Panc1 (cell line): ENCODE measurements around the gene PLAU. TPM values are rescaled to one million over a fixed set of nuclear protein-coding genes. Genes with fewer than 3 reads are reported as not detected.

Experiments used
- ATAC-seq: fragments of 200-7000 bp; cut with Tn5 transposase; 2 replicates; pipeline ENCODE4 v1.9.1; 2020; ENCODE audit warnings: mild to moderate bottlenecking, moderate library complexity
- BruUV-seq: library from RNA; stranded (reverse); fragments of 400-500 nt; replicated peaks from 2 replicates; lab custom pipeline; 2021; lab: Mats Ljungman, UMichigan
- CTCF ChIA-PET: fragments of 300-600 bp; sonication (Branson Sonifier 250); formaldehyde crosslinking; loops from one replicate; lab custom pipeline; 2022; ENCODE audit warnings: antibody characterized with exemption; lab: Charles Lee
- POLR2A ChIA-PET: fragments of 300-600 bp; sonication (Branson Sonifier 250); formaldehyde crosslinking; loops from one replicate; lab custom pipeline; 2022; ENCODE audit warnings: antibody characterized with exemption; lab: Charles Lee
- DNase-seq: peaks from one replicate; pipeline ENCODE4 v3.0.0-alpha.2; 2010; ENCODE audit warnings: low read depth, low spot score
- H3K27ac ChIP-seq: 2 replicates; pipeline ENCODE4 v1.5.1; 2011; ENCODE audit warnings: mild to moderate bottlenecking, low read length, inconsistent platforms
- H3K27me3 ChIP-seq: fragments of 200-500 bp; sonication (Bioruptor generic); 2 replicates; pipeline ENCODE4 v1.6.0; 2014; ENCODE audit warnings: low read length, inconsistent platforms; ENCODE audit not compliant: control insufficient read depth, insufficient read depth
- H3K36me3 ChIP-seq: fragments of 200-500 bp; sonication (Bioruptor generic); 2 replicates; pipeline ENCODE4 v1.5.1; 2014; ENCODE audit warnings: inconsistent platforms, mild to moderate bottlenecking, low read length, moderate library complexity; ENCODE audit not compliant: control insufficient read depth, insufficient read depth
- H3K4me1 ChIP-seq: 2 replicates; pipeline ENCODE4 v1.5.1; 2011; ENCODE audit warnings: inconsistent platforms, mild to moderate bottlenecking, low read length, moderate library complexity; ENCODE audit not compliant: control insufficient read depth, insufficient read depth
- H3K4me3 ChIP-seq, 2 experiments: 2 replicates each; pipeline ENCODE4 v1.5.1; 2011 to 2012; ENCODE audit warnings: low read depth in 2 of 2, low read length in 2 of 2, mild to moderate bottlenecking in 2 of 2, inconsistent platforms in 1 of 2, moderate library complexity in 1 of 2
- H3K9me3 ChIP-seq: fragments of 200-500 bp; sonication (Bioruptor generic); 2 replicates; pipeline ENCODE4 v1.5.1; 2014; ENCODE audit warnings: low read depth, mild to moderate bottlenecking, inconsistent platforms, low read length, moderate library complexity; ENCODE audit not compliant: control insufficient read depth, insufficient read depth
- POLR2AphosphoS5 ChIP-seq: IDR thresholded peaks from 2 replicates; pipeline ENCODE4 v1.6.1; 2012; ENCODE audit warnings: mild to moderate bottlenecking, low read depth, low read length, moderate library complexity
- SIN3A ChIP-seq: IDR thresholded peaks from 2 replicates; pipeline ENCODE4 v1.6.1; 2012; ENCODE audit warnings: low read depth, mild to moderate bottlenecking, low read length, moderate library complexity, borderline replicate concordance; ENCODE audit not compliant: insufficient read depth
- TCF7L2 ChIP-seq: IDR thresholded peaks from 2 replicates; pipeline ENCODE4 v1.6.1; 2011; ENCODE audit warnings: mild to moderate bottlenecking, low read depth, low read length, inconsistent platforms
- in situ Hi-C: cut with HindIII; loops from 2 replicates; pipeline ENCODE4 v1.10.0; 2016; ENCODE audit warnings: low sequenced_read_pairs, low pct_unique_long_range_greater_than_20kb
- intact Hi-C: fragments of 100-400 bp; cut with micrococcal nuclease; formaldehyde crosslinking; loops from one replicate; pipeline ENCODE4 v1.10.0; 2022; ENCODE audit not compliant: unreplicated experiment
- total RNA-seq: library from RNA; stranded (reverse); gene quantifications from one replicate; pipeline ENCODE4 v1.2.1, GENCODE V29; 2021; ENCODE audit not compliant: unreplicated experiment
- TF ChIP-seq, protein P1 (sequence below): fragments of 450-650 bp; IDR thresholded peaks from 2 replicates; pipeline ENCODE4 v1.5.1; 2017; ENCODE audit warnings: mild to moderate bottlenecking
- TF ChIP-seq, protein P2 (sequence below), 2 experiments: IDR thresholded peaks; 2 replicates each; pipeline ENCODE4 v1.6.1; 2011 to 2012; ENCODE audit warnings: low read depth in 2 of 2, control low read depth in 1 of 2, low read length in 1 of 2, mild to moderate bottlenecking in 1 of 2, moderate library complexity in 1 of 2; ENCODE audit not compliant: insufficient read depth in 1 of 2

PLAU gene
- total RNA-seq, 1 experiment from 2014 or later: 305 TPM

DNA sequence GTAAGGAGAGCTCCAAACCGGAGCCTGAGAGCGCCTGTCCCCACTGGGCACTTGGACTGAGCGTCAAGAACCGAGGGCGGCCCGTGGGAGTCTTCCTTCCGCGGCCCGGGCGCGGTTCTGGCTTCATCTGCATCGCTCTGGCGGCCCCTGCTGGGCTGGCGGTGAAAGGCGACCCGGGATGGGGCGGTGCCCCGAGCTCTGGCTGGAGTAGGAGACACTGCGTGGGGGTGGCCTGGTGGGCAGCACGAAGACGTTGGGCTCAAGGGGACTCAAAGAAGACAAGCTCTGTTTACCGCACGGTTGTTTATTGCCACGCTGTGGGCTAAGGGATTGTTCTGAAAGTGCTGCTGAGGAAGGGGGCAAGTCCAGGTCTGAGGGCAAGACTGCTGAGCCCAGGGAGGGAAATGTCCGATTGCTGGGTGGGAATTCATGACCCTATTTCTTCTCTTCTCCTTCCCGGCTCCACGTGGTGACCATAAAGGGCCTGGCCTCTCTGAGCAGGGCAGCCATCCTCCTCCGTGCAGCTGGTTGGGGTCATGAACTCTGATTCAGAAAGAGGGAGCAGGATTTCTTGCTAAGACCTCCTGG lies 29.8 kb downstream of the PLAU start:
- BruUV-seq: no TSS peak
- Histone ChIP-seq H3K4me3 (peak overlapping the region; percentile 2 to 47; a peak in 2 of 4 replicates), H3K27me3 (no peaks in the 10 kb centered on the region), H3K27ac (peak overlapping the region; percentile 92), H3K9me3 (no peaks in the 10 kb centered on the region), H3K4me1 (peaks cover 14% of the 10 kb centered on the region), H3K36me3 (no peaks in the 10 kb centered on the region)
- in situ Hi-C loops: no loop called here
- TF ChIP-seq TCF7L2 (no peak), POLR2AphosphoS5 (peak; percentile 49; the same call in 1 of the 2 replicates)
- TF ChIP-seq, protein P1, sequence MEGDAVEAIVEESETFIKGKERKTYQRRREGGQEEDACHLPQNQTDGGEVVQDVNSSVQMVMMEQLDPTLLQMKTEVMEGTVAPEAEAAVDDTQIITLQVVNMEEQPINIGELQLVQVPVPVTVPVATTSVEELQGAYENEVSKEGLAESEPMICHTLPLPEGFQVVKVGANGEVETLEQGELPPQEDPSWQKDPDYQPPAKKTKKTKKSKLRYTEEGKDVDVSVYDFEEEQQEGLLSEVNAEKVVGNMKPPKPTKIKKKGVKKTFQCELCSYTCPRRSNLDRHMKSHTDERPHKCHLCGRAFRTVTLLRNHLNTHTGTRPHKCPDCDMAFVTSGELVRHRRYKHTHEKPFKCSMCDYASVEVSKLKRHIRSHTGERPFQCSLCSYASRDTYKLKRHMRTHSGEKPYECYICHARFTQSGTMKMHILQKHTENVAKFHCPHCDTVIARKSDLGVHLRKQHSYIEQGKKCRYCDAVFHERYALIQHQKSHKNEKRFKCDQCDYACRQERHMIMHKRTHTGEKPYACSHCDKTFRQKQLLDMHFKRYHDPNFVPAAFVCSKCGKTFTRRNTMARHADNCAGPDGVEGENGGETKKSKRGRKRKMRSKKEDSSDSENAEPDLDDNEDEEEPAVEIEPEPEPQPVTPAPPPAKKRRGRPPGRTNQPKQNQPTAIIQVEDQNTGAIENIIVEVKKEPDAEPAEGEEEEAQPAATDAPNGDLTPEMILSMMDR: peak; percentile 99
- TF ChIP-seq, protein P2, sequence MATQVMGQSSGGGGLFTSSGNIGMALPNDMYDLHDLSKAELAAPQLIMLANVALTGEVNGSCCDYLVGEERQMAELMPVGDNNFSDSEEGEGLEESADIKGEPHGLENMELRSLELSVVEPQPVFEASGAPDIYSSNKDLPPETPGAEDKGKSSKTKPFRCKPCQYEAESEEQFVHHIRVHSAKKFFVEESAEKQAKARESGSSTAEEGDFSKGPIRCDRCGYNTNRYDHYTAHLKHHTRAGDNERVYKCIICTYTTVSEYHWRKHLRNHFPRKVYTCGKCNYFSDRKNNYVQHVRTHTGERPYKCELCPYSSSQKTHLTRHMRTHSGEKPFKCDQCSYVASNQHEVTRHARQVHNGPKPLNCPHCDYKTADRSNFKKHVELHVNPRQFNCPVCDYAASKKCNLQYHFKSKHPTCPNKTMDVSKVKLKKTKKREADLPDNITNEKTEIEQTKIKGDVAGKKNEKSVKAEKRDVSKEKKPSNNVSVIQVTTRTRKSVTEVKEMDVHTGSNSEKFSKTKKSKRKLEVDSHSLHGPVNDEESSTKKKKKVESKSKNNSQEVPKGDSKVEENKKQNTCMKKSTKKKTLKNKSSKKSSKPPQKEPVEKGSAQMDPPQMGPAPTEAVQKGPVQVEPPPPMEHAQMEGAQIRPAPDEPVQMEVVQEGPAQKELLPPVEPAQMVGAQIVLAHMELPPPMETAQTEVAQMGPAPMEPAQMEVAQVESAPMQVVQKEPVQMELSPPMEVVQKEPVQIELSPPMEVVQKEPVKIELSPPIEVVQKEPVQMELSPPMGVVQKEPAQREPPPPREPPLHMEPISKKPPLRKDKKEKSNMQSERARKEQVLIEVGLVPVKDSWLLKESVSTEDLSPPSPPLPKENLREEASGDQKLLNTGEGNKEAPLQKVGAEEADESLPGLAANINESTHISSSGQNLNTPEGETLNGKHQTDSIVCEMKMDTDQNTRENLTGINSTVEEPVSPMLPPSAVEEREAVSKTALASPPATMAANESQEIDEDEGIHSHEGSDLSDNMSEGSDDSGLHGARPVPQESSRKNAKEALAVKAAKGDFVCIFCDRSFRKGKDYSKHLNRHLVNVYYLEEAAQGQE (IDR thresholded peaks at IDR 0.05; ENCODE audit: insufficient read depth in 1 of 2, low read depth in 2 of 2, low read length in 1 of 2): peak in 1 of 2 experiments; percentile 66; a peak in 1 of 4 replicates
- POLR2A ChIA-PET: interaction anchor here (0.6 kb wide), 1 partner anchor 9 kb away, joined by 18 read pairs; no protein-coding TSS in a partner anchor
- DNase-seq (no peak), ATAC-seq (peak; percentile 98)
- CTCF ChIA-PET: interaction anchor here (0.6 to 2.8 kb wide), 10 partner anchors 21 to 163 kb away, joined by 3 to 50 read pairs (median 6); partner anchors contain the start of genes CAMK2G and PLAU
- intact Hi-C loops: loop anchor here (1.0 kb wide), 1 partner anchor 54 kb away; no protein-coding TSS in a partner anchor

DNA sequence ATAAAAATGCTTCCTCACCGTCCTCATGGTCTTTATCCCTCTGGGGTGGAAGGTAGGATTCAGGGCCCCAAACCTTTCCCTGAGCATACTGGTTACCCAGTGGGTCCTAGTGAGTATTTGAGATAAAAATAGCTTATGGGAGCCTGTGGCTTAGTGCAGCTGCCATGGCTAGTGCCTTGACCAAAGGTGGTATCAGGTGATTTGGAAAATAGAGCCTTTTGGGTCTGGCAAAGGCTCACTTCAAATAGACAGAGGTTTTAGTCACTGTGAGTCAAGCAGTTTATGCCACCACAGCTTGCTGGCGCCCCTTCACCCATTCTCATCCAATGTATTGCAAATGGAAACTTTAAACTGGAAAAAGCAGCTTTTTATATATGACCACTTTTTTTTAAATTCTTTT lies 30.4 kb downstream of the PLAU start:
- Histone ChIP-seq H3K36me3 (no peaks in the 10 kb centered on the region), H3K9me3 (no peaks in the 10 kb centered on the region), H3K27me3 (no peaks in the 10 kb centered on the region), H3K4me3 (peak overlapping the region in 1 of 2 experiments; percentile 47; a peak in 1 of 4 replicates), H3K27ac (peak overlapping the region; percentile 92), H3K4me1 (peaks cover 14% of the 10 kb centered on the region)
- peak; percentile 32 for ATAC-seq
- BruUV-seq: no TSS peak
- intact Hi-C loops: no loop called here
- ChIA-PET POLR2A (no interaction called here), CTCF (interaction anchor here (0.6 to 2.8 kb wide), 8 partner anchors 17 to 129 kb away, joined by 3 to 50 read pairs (median 6); no protein-coding TSS in a partner anchor)
- in situ Hi-C loops: no loop called here
- no peak for TF ChIP-seq TCF7L2
- no peak for TF ChIP-seq POLR2AphosphoS5
- TF ChIP-seq, protein P2 (IDR thresholded peaks at IDR 0.05; ENCODE audit: insufficient read depth in 1 of 2, low read depth in 2 of 2, low read length in 1 of 2): no peak
- TF ChIP-seq SIN3A: no peak
- TF ChIP-seq, protein P1: no peak
- no peak for DNase-seq
